Activated CD8-positive, alpha-beta T cell treated with anti-CD3 and anti-CD28 coated beads for 36 hours (primary cell): ENCODE data around the gene GFPT2. TPM values are rescaled to one million over a fixed set of nuclear protein-coding genes. Genes with fewer than 3 reads are reported as not detected.

Experiments used
- ATAC-seq: fragments of 200-7000 bp; cut with Tn5 transposase; one replicate; pipeline ENCODE4 v1.10.0; 2021; ENCODE audit warnings: mild to moderate bottlenecking, moderate library complexity
- CTCF ChIA-PET: fragments of 350-600 bp; sonication (Branson Sonifier 250); formaldehyde crosslinking; loops from one replicate; lab custom pipeline; 2021; ENCODE audit warnings: antibody characterized with exemption; lab: Charles Lee
- POLR2A ChIA-PET: fragments of 350-600 bp; sonication (Branson Sonifier 250); formaldehyde crosslinking; loops from one replicate; lab custom pipeline; 2021; ENCODE audit warnings: antibody characterized with exemption; lab: Charles Lee
- DNase-seq: peaks from one replicate; pipeline ENCODE4 v3.0.0-alpha.2; 2020
- H3K27ac Mint-ChIP-seq: one replicate; pipeline ENCODE4 v1.8.0; 2021; ENCODE audit warnings: mild to moderate bottlenecking, mixed read lengths
- H3K27me3 Mint-ChIP-seq: one replicate; pipeline ENCODE4 v1.8.0; 2021; ENCODE audit warnings: mixed read lengths
- H3K36me3 Mint-ChIP-seq: one replicate; pipeline ENCODE4 v1.8.0; 2021; ENCODE audit warnings: low read depth, mixed read lengths
- H3K4me1 Mint-ChIP-seq: one replicate; pipeline ENCODE4 v1.8.0; 2021; ENCODE audit warnings: low read depth, mixed read lengths
- H3K4me3 Mint-ChIP-seq: one replicate; pipeline ENCODE4 v1.8.0; 2021; ENCODE audit warnings: mild to moderate bottlenecking, moderate library complexity, mixed read lengths
- H3K9me3 Mint-ChIP-seq: one replicate; pipeline ENCODE4 v1.8.0; 2021; ENCODE audit warnings: mixed read lengths
- intact Hi-C: fragments of 100-400 bp; cut with micrococcal nuclease; formaldehyde crosslinking; loops from one replicate; pipeline ENCODE4 v1.10.0; 2022
- total RNA-seq, 2 experiments: library from RNA; stranded (reverse); gene quantifications; one replicate each; pipeline ENCODE4 v1.2.3, GENCODE V29; 2021
- TF ChIP-seq, protein P1 (sequence below): fragments of 200-600 bp; IDR thresholded peaks from one replicate; pipeline ENCODE4 v1.8.0; 2022; ENCODE audit warnings: antibody characterized with exemption, mild to moderate bottlenecking

Gene GFPT2
- total RNA-seq, 2 experiments from 2014 or later = not detected

DNA sequence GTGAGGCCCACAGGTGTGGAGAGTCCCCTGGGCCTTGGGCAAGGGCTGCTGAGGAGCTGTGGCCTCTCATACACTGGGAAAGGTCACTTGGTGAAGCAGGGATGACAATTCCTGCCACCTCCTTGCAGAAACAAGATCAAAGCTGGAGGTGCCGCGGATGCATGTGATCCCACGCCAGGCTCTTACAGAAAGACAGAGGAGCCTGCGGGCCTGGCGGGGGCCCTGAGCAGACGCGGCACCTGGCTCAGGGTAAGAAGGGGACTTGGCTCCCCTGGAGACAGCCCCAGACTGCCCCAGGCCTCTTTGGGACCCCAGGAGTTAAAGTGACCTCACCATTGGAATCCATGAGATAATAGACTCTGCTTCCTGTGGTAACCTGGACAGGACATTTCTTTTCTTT lies 4.8 kb downstream of the GFPT2 start:
- TF ChIP-seq, protein P1, sequence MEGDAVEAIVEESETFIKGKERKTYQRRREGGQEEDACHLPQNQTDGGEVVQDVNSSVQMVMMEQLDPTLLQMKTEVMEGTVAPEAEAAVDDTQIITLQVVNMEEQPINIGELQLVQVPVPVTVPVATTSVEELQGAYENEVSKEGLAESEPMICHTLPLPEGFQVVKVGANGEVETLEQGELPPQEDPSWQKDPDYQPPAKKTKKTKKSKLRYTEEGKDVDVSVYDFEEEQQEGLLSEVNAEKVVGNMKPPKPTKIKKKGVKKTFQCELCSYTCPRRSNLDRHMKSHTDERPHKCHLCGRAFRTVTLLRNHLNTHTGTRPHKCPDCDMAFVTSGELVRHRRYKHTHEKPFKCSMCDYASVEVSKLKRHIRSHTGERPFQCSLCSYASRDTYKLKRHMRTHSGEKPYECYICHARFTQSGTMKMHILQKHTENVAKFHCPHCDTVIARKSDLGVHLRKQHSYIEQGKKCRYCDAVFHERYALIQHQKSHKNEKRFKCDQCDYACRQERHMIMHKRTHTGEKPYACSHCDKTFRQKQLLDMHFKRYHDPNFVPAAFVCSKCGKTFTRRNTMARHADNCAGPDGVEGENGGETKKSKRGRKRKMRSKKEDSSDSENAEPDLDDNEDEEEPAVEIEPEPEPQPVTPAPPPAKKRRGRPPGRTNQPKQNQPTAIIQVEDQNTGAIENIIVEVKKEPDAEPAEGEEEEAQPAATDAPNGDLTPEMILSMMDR = no peak
- no peaks in the 10 kb centered on the region for H3K4me1 Mint-ChIP-seq
- DNase-seq (no peak), ATAC-seq (no peak)
- peaks cover 16% of the 10 kb centered on the region for H3K27me3 Mint-ChIP-seq
- no peak overlapping the region for H3K4me3 Mint-ChIP-seq
- H3K27ac Mint-ChIP-seq = no peak overlapping the region
- H3K36me3 Mint-ChIP-seq = no peaks in the 10 kb centered on the region
- intact Hi-C loops = no loop called here
- POLR2A ChIA-PET = no interaction called here
- H3K9me3 Mint-ChIP-seq = no peaks in the 10 kb centered on the region
- CTCF ChIA-PET = no interaction called here

DNA sequence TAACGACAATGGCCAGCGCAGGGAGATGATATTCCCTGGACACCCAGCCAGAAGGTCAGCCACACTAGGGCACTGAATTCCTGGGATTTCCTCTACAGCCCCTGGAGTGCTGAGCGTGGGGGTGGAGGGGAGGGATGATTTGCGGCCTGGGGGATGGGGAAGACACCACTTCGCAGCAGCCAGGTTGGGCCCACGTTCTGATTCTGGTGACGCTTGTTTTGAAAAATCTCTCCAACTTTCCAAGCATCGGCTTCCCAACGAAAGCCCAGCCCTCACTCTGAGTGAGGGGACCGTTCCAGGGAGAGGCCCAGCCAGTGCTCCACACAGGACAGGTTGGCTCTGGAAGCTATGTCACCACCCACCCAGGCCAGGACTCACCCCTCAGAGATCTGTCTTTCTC lies 5.4 kb downstream of the GFPT2 start:
- H3K27me3 Mint-ChIP-seq = peaks cover 16% of the 10 kb centered on the region
- DNase-seq (no peak), ATAC-seq (no peak)
- TF ChIP-seq, protein P1 = no peak
- H3K27ac Mint-ChIP-seq = no peak overlapping the region
- H3K9me3 Mint-ChIP-seq = no peaks in the 10 kb centered on the region
- ChIA-PET POLR2A (no interaction called here), CTCF (no interaction called here)
- no peaks in the 10 kb centered on the region for H3K4me1 Mint-ChIP-seq
- H3K36me3 Mint-ChIP-seq = no peaks in the 10 kb centered on the region
- intact Hi-C loops = no loop called here
- H3K4me3 Mint-ChIP-seq = no peak overlapping the region

DNA sequence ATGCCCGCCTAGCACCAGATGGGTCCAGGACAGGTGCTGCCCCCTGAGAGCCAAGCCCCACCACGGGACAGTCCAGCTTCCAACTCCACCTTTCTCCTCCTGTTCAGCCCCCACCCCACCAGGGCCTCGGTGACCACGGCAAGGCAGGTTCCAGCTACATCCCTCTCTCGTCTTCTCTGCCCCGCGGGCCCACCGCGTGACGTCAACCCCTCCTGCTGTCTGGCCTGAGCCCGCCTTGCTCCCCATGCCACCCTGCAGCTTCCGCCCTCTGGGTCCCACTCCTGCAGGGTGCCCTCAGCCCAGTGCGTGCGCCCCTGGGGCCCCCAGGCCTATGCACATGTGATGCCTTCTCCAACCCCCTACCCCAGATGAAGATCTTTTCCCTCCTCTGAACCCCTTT lies 6.8 kb downstream of the GFPT2 start:
- Mint-ChIP-seq H3K27ac (no peak overlapping the region), H3K4me1 (no peaks in the 10 kb centered on the region), H3K27me3 (peaks cover 7% of the 10 kb centered on the region), H3K9me3 (no peaks in the 10 kb centered on the region), H3K36me3 (no peaks in the 10 kb centered on the region), H3K4me3 (no peak overlapping the region)
- POLR2A ChIA-PET = no interaction called here
- no peak for DNase-seq
- CTCF ChIA-PET = no interaction called here
- no peak for ATAC-seq
- TF ChIP-seq, protein P1 = no peak
- intact Hi-C loops = no loop called here

DNA sequence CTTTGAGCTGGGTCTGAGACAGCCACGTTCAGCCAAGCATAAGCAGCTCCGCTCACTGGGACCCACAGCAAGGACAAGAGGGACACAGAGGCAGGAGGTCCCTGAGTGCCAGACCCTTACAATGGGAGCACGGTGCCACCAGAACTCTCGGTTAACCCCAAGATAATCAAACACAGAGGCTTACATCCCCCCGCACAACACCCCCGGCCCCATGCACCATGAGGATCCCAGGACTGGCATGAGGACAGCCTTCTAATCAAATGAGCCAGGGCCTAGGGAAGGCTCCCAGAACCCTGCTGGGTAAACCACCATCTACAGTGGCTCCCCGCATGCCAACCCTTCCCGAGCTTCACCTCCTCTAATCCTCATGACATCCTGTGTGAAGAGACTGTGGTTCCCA lies 7.4 kb downstream of the GFPT2 start:
- ATAC-seq (no peak), DNase-seq (no peak)
- ChIA-PET CTCF (no interaction called here), POLR2A (no interaction called here)
- Mint-ChIP-seq H3K27ac (no peak overlapping the region), H3K27me3 (peaks cover 6% of the 10 kb centered on the region), H3K9me3 (no peaks in the 10 kb centered on the region), H3K4me3 (no peak overlapping the region), H3K4me1 (no peaks in the 10 kb centered on the region), H3K36me3 (no peaks in the 10 kb centered on the region)
- intact Hi-C loops = no loop called here
- TF ChIP-seq, protein P1 = no peak

DNA sequence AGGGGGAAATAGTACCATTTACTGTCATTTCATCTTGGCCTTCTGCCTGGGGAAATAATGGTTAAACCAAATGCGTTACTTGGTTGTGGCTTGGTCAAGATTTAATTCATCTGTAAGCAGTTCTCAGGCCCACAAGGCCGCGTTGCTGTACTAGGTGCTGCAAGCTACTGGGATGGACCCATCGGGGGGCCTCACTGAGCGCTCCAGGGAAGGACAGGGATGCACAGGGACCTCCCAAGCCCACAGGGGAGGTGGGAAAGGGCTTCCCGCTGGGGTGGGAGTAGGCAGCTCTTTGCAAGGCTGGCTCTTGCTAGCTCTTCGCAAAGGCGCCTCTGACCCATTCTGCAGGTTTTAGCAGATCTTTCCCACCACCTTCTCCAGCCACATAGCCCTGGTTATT lies 8.0 kb downstream of the GFPT2 start:
- H3K4me3 Mint-ChIP-seq = no peak overlapping the region
- peaks cover under 1% of the 10 kb centered on the region for H3K27me3 Mint-ChIP-seq
- intact Hi-C loops = no loop called here
- DNase-seq (no peak), ATAC-seq (no peak)
- no peak overlapping the region for H3K27ac Mint-ChIP-seq
- CTCF ChIA-PET = interaction anchor here (2.3 kb wide), 1 partner anchor 8 kb away, joined by 5 read pairs; the partner anchor contains the start of gene GFPT2
- TF ChIP-seq, protein P1 = no peak
- H3K4me1 Mint-ChIP-seq = no peaks in the 10 kb centered on the region
- H3K9me3 Mint-ChIP-seq = no peaks in the 10 kb centered on the region
- no peaks in the 10 kb centered on the region for H3K36me3 Mint-ChIP-seq
- POLR2A ChIA-PET = no interaction called here
